HG02798 (cell line): ENCODE data around the gene RUNDC1.
"Not testable (repeated sequence)": the region's sequence is repeated elsewhere in the genome, so short reads cannot be mapped to it uniquely, and the experiment has no call there.

Experiments used
- ATAC-seq: cut with Tn5 transposase; IDR thresholded peaks from one replicate; pipeline ENCODE4 v1.9.1; 2021; ENCODE audit warnings: mild to moderate bottlenecking; ENCODE audit not compliant: unreplicated experiment, poor library complexity

The RUNDC1 gene

GRCh38 chr17:42980274-42980765 lies at the start of gene RUNDC1:
TSS of gene RUNDC1 (plus strand) at chr17:42980565. CDS start at chr17:42980577, 12 bp downstream.
- ATAC-seq, result peak; percentile 87

GRCh38 chr17:42937712-42938596 lies 42.4 kb upstream of the RUNDC1 start:
- ATAC-seq, result no peak

GRCh38 chr17:42944211-42944610 lies 36.2 kb upstream of the RUNDC1 start:
- no peak for ATAC-seq

- ATAC-seq, result no peak
These were observed 33.6 kb upstream of the RUNDC1 start for GRCh38 chr17:42946812-42947211.

GRCh38 chr17:42950044-42950783 lies 30.2 kb upstream of the RUNDC1 start:
- no peak for ATAC-seq

- ATAC-seq, result no peak
These were observed 26.7 kb upstream of the RUNDC1 start for GRCh38 chr17:42953669-42954068.

GRCh38 chr17:42964161-42964932 lies 16.0 kb upstream of the RUNDC1 start, which contains the start of gene AARSD1:
TSS of gene AARSD1 (minus strand) at chr17:42964454. CDS start at chr17:42964440, 14 bp downstream.
- ATAC-seq, result peak; percentile 87

- ATAC-seq, result no peak
These were observed 12.4 kb upstream of the RUNDC1 start for GRCh38 chr17:42967925-42968324.

GRCh38 chr17:42969001-42969581 lies 11.3 kb upstream of the RUNDC1 start:
- no peak for ATAC-seq

GRCh38 chr17:42971589-42971988 lies 8.8 kb upstream of the RUNDC1 start:
- no peak for ATAC-seq

- ATAC-seq, result not testable (repeated sequence)
These were observed 7.0 kb upstream of the RUNDC1 start for GRCh38 chr17:42973323-42973722.

GRCh38 chr17:42975265-42975664 lies 5.1 kb upstream of the RUNDC1 start:
- ATAC-seq, result no peak

- ATAC-seq, result not testable (repeated sequence)
These were observed 4.7 kb upstream of the RUNDC1 start for GRCh38 chr17:42975701-42976100.

- peak; percentile 16 for ATAC-seq
These were observed 673 bp upstream of the RUNDC1 start, which contains the start of gene PTGES3L for GRCh38 chr17:42979511-42980273. TSS of gene PTGES3L (minus strand) at chr17:42980080. CDS start at chr17:42980053, 27 bp downstream.

GRCh38 chr17:42980766-42981397 lies 517 bp downstream of the RUNDC1 start:
- peak; percentile 55 for ATAC-seq

- ATAC-seq, result no peak
These were observed 1.9 kb downstream of the RUNDC1 start for GRCh38 chr17:42982266-42982665.

- ATAC-seq, result no peak
These were observed 4.9 kb downstream of the RUNDC1 start for GRCh38 chr17:42985225-42985624.

- no peak for ATAC-seq
These were observed 8.8 kb downstream of the RUNDC1 start for GRCh38 chr17:42989141-42989540.
